Activated CD4-positive, alpha-beta T cell treated with anti-CD3 and anti-CD28 coated beads for 36 hours (primary cell): ENCODE results near the gene ZNG1A. TPM values are rescaled to one million over a fixed set of nuclear protein-coding genes. Genes with fewer than 3 reads are reported as not detected.
A peak's percentile ranks its signal among the peaks of the same experiment; 100 is the strongest.
"Not testable (repeated sequence)": the region's sequence is repeated elsewhere in the genome, so short reads cannot be mapped to it uniquely, and the experiment has no call there.

ENCODE experiments used
- ATAC-seq: fragments of 200-7000 bp; cut with Tn5 transposase; one replicate; pipeline ENCODE4 v1.10.0; 2021; ENCODE audit warnings: mild to moderate bottlenecking, moderate library complexity
- CTCF ChIA-PET: fragments of 350-600 bp; sonication (Branson Sonifier 250); formaldehyde crosslinking; loops from one replicate; lab custom pipeline; 2021; ENCODE audit warnings: antibody characterized with exemption; lab: Charles Lee
- POLR2A ChIA-PET: fragments of 350-600 bp; sonication (Branson Sonifier 250); formaldehyde crosslinking; loops from one replicate; lab custom pipeline; 2021; ENCODE audit warnings: antibody characterized with exemption, inconsistent platforms; lab: Charles Lee
- DNase-seq: peaks from one replicate; pipeline ENCODE4 v3.0.0-alpha.2; 2020
- H3K27ac Mint-ChIP-seq: one replicate; pipeline ENCODE4 v1.8.0; 2021; ENCODE audit warnings: mixed read lengths
- H3K27me3 Mint-ChIP-seq: one replicate; pipeline ENCODE4 v1.8.0; 2021; ENCODE audit warnings: mixed read lengths
- H3K36me3 Mint-ChIP-seq: one replicate; pipeline ENCODE4 v1.8.0; 2021; ENCODE audit warnings: low read depth, mixed read lengths
- H3K4me1 Mint-ChIP-seq: one replicate; pipeline ENCODE4 v1.8.0; 2021; ENCODE audit warnings: mixed read lengths
- H3K4me3 Mint-ChIP-seq: one replicate; pipeline ENCODE4 v1.8.0; 2021; ENCODE audit warnings: mild to moderate bottlenecking, moderate library complexity, mixed read lengths
- H3K9me3 Mint-ChIP-seq: one replicate; pipeline ENCODE4 v1.8.0; 2021; ENCODE audit warnings: low read depth, mixed read lengths
- intact Hi-C, 2 experiments: fragments of 100-400 bp; cut with DNase I in 1 of 2; cut with micrococcal nuclease in 1 of 2; formaldehyde crosslinking; loops; one replicate each; pipeline versions ENCODE4 v1.14.2 to v1.15.1; 2022 to 2024; cut with DNase I, micrococcal nuclease
- total RNA-seq, 2 experiments: library from RNA; stranded (reverse); gene quantifications; one replicate each; pipeline ENCODE4 v1.2.3, GENCODE V29; 2021

The ZNG1A gene
- total RNA-seq, 2 experiments from 2014 or later: 45.5 to 63.1 TPM

DNA sequence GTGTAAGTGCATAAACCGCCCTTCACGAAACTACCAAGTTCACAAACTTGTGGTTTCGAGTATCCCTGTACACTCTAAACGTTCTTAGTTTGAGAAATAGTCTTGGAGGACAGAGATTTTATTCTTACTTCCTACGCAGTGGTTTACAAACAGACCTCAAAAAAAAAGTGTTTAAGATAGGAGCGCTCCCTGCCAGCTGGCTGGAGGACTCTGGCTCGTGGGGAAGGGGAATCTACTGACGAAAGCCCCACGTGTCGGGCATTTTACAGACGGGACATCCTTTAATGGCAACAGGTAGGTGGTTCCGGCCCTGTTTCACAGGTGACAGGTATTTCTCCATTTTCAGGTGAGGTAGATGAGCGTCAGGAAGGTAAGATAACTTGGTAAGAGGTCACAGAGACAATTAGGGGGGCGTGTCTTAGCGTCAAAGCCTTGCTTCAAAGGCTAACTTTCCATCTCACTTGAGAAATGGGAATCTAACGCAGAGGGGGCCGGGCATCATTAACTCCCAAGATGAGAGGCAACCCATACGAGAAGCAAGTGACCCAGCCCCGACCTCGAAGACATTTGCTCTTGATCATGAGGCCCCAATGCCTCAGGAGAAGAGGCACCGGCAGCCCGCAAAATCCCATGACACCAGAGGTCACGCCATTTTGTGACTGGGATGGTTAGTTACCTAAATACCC lies 573 bp downstream of the ZNG1A start:
- ATAC-seq, H3K27me3 Mint-ChIP-seq, CTCF ChIA-PET, intact Hi-C loops, POLR2A ChIA-PET, H3K9me3 Mint-ChIP-seq, H3K4me1 Mint-ChIP-seq, H3K36me3 Mint-ChIP-seq: not testable (repeated sequence)
- Mint-ChIP-seq H3K27ac (peak overlapping the region; percentile 97), H3K4me3 (peak overlapping the region; percentile 87)
- DNase-seq: peak; percentile 28

DNA sequence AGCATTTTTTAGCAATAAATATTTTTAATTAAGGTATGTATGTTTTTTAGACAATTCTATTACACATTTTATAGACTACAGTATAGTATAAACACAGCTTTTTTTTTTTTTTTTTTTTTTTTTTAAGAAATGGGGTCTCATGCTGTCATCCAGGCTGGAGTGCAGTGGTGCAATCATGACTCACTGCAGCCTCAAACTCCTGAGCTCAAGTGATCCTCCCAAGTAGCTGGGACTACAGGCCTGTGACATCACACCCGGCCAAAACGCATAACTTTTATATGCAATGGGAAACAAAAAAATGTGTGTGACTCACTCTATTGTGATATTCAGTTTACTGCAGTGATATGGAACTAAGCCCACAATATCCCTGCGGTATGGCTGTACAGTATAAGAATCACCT lies 9.1 kb downstream of the ZNG1A start:
- ATAC-seq, DNase-seq, H3K27ac Mint-ChIP-seq, H3K27me3 Mint-ChIP-seq, CTCF ChIA-PET, H3K4me1 Mint-ChIP-seq, H3K36me3 Mint-ChIP-seq, intact Hi-C loops, H3K4me3 Mint-ChIP-seq, POLR2A ChIA-PET, H3K9me3 Mint-ChIP-seq: not testable (repeated sequence)

- intact Hi-C loops, H3K9me3 Mint-ChIP-seq, H3K27ac Mint-ChIP-seq, ATAC-seq, H3K4me1 Mint-ChIP-seq, H3K36me3 Mint-ChIP-seq, CTCF ChIA-PET, H3K27me3 Mint-ChIP-seq, POLR2A ChIA-PET, DNase-seq, H3K4me3 Mint-ChIP-seq: not testable (repeated sequence)
Measured at GRCh38 chr9:159871-160270, 19.0 kb downstream of the ZNG1A start.

DNA sequence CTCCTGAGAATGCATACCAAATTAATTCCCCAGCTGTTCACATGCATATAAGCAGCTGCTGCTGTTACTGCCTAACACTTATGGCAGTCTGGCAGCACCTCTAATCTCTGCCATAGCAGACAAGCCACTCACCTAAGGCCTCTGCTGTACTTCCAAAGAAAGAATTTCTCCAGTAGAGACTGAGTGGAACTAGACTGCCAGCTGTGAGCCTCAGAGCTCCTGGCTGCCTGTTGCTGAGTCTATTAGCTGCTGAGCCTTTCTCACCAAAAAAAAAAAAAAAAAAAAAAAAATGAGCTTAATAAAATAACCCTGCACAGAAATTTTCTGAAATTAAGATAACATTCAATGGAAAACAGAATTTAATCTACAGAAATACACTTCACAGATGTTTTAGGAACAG lies 27.7 kb downstream of the ZNG1A start:
- not testable (repeated sequence) for ATAC-seq, H3K36me3 Mint-ChIP-seq

GRCh38 chr9:139880-140279 lies 39.0 kb downstream of the ZNG1A start:
- H3K4me1 Mint-ChIP-seq, H3K27me3 Mint-ChIP-seq, CTCF ChIA-PET, H3K4me3 Mint-ChIP-seq, ATAC-seq, H3K27ac Mint-ChIP-seq, H3K9me3 Mint-ChIP-seq, POLR2A ChIA-PET, intact Hi-C loops, DNase-seq, H3K36me3 Mint-ChIP-seq: not testable (repeated sequence)

More for the DNA sequence above, 27.7 kb downstream of the ZNG1A start:
- DNase-seq, H3K4me3 Mint-ChIP-seq, CTCF ChIA-PET, H3K9me3 Mint-ChIP-seq, H3K27me3 Mint-ChIP-seq, intact Hi-C loops, H3K27ac Mint-ChIP-seq, H3K4me1 Mint-ChIP-seq, POLR2A ChIA-PET: not testable (repeated sequence)

- ATAC-seq, H3K27ac Mint-ChIP-seq, POLR2A ChIA-PET, H3K36me3 Mint-ChIP-seq, intact Hi-C loops, H3K9me3 Mint-ChIP-seq, CTCF ChIA-PET, DNase-seq: not testable (repeated sequence)
- Mint-ChIP-seq H3K27me3 (peaks cover 25% of the 10 kb centered on the region), H3K4me3 (peak within 1 kb of the TSS; percentile 50), H3K4me1 (peaks cover 23% of the 10 kb centered on the region)
Measured at GRCh38 chr9:117995-118467, 60.8 kb downstream of the ZNG1A start, which contains the start of gene FOXD4. TSS of gene FOXD4 (minus strand) at chr9:118417. CDS start at chr9:118119, 298 bp downstream.

DNA sequence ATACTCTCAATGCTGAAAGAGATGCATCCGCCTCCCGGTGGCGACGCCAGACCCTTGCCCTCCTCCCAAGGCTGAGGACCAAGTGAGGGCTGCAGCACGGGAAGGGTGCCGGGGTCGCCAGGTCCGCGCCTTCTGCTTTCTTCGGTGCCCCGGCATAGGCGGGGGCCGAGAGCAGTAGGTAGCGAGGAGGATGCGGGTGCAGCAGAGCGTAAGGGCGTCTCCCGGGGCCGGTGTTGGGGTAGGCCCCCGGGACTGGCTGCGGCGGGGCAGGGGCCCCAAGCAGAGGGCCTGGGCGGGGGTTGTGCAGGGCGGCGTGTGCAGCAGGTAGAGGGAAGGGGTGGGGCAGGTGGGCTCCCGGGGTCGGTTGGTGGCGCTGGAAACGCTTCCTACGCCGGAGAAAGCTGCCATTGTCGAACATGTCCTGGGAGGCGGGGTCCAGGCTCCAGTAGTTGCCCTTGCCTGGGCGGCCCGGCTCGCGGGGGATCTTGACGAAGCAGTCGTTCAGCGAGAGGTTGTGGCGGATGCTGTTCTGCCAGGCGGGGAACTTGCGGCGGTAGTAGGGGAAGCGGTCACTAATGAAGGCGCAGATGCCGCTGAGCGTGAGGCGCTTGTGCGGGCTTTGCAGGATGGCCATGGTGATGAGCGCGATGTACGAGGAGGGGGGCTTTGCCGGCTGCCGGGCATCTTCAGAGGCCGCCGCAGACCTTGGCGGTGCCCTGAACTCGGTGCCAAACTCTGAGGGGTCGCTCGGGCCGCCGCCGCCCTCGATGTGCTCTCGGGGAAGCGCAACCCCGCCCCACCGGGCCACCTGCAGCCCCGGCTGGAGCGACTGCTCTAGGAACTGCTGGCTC lies 61.5 kb downstream of the ZNG1A start:
- H3K4me1 Mint-ChIP-seq: peaks cover 23% of the 10 kb centered on the region
- peak overlapping the region; percentile 50 for H3K4me3 Mint-ChIP-seq

GRCh38 chr9:116239-117077 lies 62.4 kb downstream of the ZNG1A start:
- H3K27ac Mint-ChIP-seq, ATAC-seq, H3K9me3 Mint-ChIP-seq, H3K4me3 Mint-ChIP-seq, intact Hi-C loops, CTCF ChIA-PET, POLR2A ChIA-PET, H3K36me3 Mint-ChIP-seq: not testable (repeated sequence)
- Mint-ChIP-seq H3K27me3 (peaks cover 34% of the 10 kb centered on the region), H3K4me1 (peaks cover 23% of the 10 kb centered on the region)
- peak; percentile 22 for DNase-seq

More for the DNA sequence above, 61.5 kb downstream of the ZNG1A start:
- intact Hi-C loops, H3K36me3 Mint-ChIP-seq, H3K9me3 Mint-ChIP-seq, POLR2A ChIA-PET, ATAC-seq, H3K27ac Mint-ChIP-seq, CTCF ChIA-PET: not testable (repeated sequence)
- peaks cover 31% of the 10 kb centered on the region for H3K27me3 Mint-ChIP-seq
- DNase-seq: peak; percentile 53

- peaks cover 23% of the 10 kb centered on the region for H3K4me1 Mint-ChIP-seq
- H3K9me3 Mint-ChIP-seq, POLR2A ChIA-PET, intact Hi-C loops, H3K36me3 Mint-ChIP-seq, CTCF ChIA-PET, ATAC-seq, H3K27ac Mint-ChIP-seq: not testable (repeated sequence)
- peaks cover 34% of the 10 kb centered on the region for H3K27me3 Mint-ChIP-seq
- H3K4me3 Mint-ChIP-seq: peak overlapping the region; percentile 45
- peak; percentile 22 for DNase-seq
Measured at GRCh38 chr9:115118-115451, 63.8 kb downstream of the ZNG1A start.

DNA sequence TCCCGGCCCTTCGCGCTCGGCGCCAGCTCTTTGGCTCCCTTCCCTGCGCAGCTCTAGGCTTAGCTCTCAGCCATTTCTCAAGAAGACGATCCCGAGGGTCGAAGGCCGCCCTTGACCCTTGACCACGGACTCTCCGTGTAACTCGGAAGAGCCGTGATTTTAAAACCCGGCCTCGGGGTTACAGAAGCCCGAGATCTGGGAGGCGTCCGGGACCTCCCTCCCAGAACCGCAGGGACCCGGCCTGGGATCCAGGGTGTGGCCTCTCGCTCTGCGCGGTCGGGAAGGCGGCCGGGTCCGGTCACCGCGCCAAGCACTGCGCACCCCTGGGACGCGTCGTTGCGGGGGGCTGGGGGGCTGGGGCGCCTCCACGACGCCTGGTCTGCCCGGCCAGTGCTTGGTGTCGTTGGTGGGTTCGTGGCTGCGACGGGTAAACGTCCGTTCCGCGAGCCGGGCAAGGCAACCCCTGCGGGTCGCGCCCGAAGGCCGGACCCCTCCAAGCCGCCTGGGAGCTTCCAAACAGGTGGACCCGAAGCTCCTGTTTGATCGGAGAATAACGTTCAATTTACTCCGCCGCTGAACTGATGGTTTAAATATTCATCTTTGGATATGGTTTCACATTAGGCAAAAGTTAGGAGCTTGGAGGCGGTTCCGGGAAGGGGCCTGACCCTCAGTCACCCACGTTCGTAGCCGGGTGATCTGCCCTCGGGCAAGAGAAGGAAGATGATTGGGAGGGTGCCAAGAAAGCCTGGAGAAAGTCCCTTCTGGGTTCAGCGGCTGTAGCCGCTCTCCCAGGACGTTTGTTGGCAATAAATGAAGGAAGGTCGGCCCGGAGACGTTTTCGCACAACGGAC lies 64.4 kb downstream of the ZNG1A start:
- peak; percentile 27 for ATAC-seq

More for the DNA sequence above, 64.4 kb downstream of the ZNG1A start:
- H3K4me3 Mint-ChIP-seq: peak overlapping the region; percentile 71
- H3K36me3 Mint-ChIP-seq, DNase-seq, intact Hi-C loops, CTCF ChIA-PET, POLR2A ChIA-PET, H3K9me3 Mint-ChIP-seq, H3K27ac Mint-ChIP-seq: not testable (repeated sequence)
- H3K4me1 Mint-ChIP-seq: peaks cover 23% of the 10 kb centered on the region
- peaks cover 38% of the 10 kb centered on the region for H3K27me3 Mint-ChIP-seq
